HEK293 (cell line): ENCODE results near the gene MYCN.

Experiments
- BCL11A ChIP-seq: fragments of 450-650 bp; formaldehyde crosslinking; IDR thresholded peaks from 2 replicates; pipeline ENCODE4 v1.5.1; 2016; ENCODE audit warnings: low read depth, missing biosample characterization, missing genetic modification characterization
- CTCF ChIP-seq: fragments of 450-650 bp; formaldehyde crosslinking; IDR thresholded peaks from 2 replicates; pipeline ENCODE4 v1.5.1; 2016; ENCODE audit warnings: missing biosample characterization, missing genetic modification characterization
- GFI1B ChIP-seq: fragments of 450-650 bp; formaldehyde crosslinking; IDR thresholded peaks from 2 replicates; pipeline ENCODE4 v1.5.1; 2016; ENCODE audit warnings: missing biosample characterization, missing genetic modification characterization
- MYNN ChIP-seq: fragments of 450-650 bp; formaldehyde crosslinking; IDR thresholded peaks from 2 replicates; pipeline ENCODE4 v1.5.1; 2016; ENCODE audit warnings: missing biosample characterization, missing genetic modification characterization, borderline replicate concordance
- PRDM1 ChIP-seq: fragments of 450-650 bp; formaldehyde crosslinking; IDR thresholded peaks from 2 replicates; pipeline ENCODE4; 2016; ENCODE audit warnings: missing biosample characterization, missing genetic modification characterization
- SP3 ChIP-seq: fragments of 450-650 bp; formaldehyde crosslinking; IDR thresholded peaks from 2 replicates; pipeline ENCODE4 v1.5.1; 2016; ENCODE audit warnings: missing biosample characterization, missing genetic modification characterization
- ZBTB44 ChIP-seq: fragments of 450-650 bp; IDR thresholded peaks from 2 replicates; pipeline ENCODE4 v1.5.1; 2018; ENCODE audit warnings: missing biosample characterization, mild to moderate bottlenecking, missing genetic modification characterization
- ZBTB49 ChIP-seq: fragments of 450-650 bp; formaldehyde crosslinking; IDR thresholded peaks from 2 replicates; pipeline ENCODE4 v1.5.1; 2016; ENCODE audit warnings: missing biosample characterization, missing genetic modification characterization, low read depth
- ZFHX2 ChIP-seq: fragments of 450-650 bp; formaldehyde crosslinking; conservative IDR thresholded peaks from 2 replicates; pipeline ENCODE4 v1.5.1; 2016; ENCODE audit warnings: missing biosample characterization, missing genetic modification characterization
- ZNF274 ChIP-seq, 2 experiments: fragments of 200-500 bp in 1 of 2; fragments of 450-650 bp in 1 of 2; sonication (Bioruptor generic) in 1 of 2; formaldehyde crosslinking in 1 of 2; IDR thresholded peaks; 2 replicates each; pipeline versions ENCODE4 v1.5.1 to v1.6.1; 2014 to 2016; ENCODE audit warnings: borderline replicate concordance in 1 of 2, inconsistent platforms in 1 of 2, low read length in 1 of 2, missing biosample characterization in 1 of 2, missing genetic modification characterization in 1 of 2
- ZNF510 ChIP-seq: fragments of 450-650 bp; formaldehyde crosslinking; IDR thresholded peaks from 2 replicates; pipeline ENCODE4 v1.5.1; 2018; ENCODE audit warnings: mild to moderate bottlenecking, missing genetic modification characterization, missing biosample characterization; ENCODE audit not compliant: insufficient replicate concordance
- ZNF792 ChIP-seq: fragments of 450-650 bp; formaldehyde crosslinking; IDR thresholded peaks from 2 replicates; pipeline ENCODE4 v1.5.1; 2016; ENCODE audit warnings: missing biosample characterization, missing genetic modification characterization
- ZNF830 ChIP-seq: fragments of 450-650 bp; IDR thresholded peaks from 2 replicates; pipeline ENCODE4 v1.5.0; 2018; ENCODE audit warnings: missing biosample characterization, missing genetic modification characterization, low read depth, mild to moderate bottlenecking, moderate library complexity

- TF ChIP-seq ZNF792 (no peak), PRDM1 (tag by site-specific recombination) (no peak), CTCF (tag by site-specific recombination) (no peak), ZNF830 (tag by site-specific recombination) (no peak), SP3 (tag by site-specific recombination) (no peak), ZBTB44 (tag by site-specific recombination) (no peak), ZFHX2 (no peak), GFI1B (tag by site-specific recombination) (no peak), MYNN (tag by site-specific recombination) (no peak), ZBTB49 (tag by site-specific recombination) (no peak), ZNF510 (tag by site-specific recombination) (no peak), ZNF274 (IDR thresholded peaks at IDR 0.05; ENCODE audit: low read length) (no peak), ZNF274 (tag by site-specific recombination; IDR thresholded peaks at IDR 0.05; ENCODE audit: borderline replicate concordance) (no peak), BCL11A (tag by site-specific recombination) (no peak)
Observed at GRCh38 chr2:15952451-15953146, 12.2 kb downstream of the MYCN start.
